Thyroid gland (tissue), 4 donors: ENCODE data around the gene CAPN1. TPM values are rescaled to one million over a fixed set of nuclear protein-coding genes. Genes with fewer than 3 reads are reported as not detected.

ENCODE experiments used
- DNase-seq, 2 donors: peaks; one replicate each; pipeline ENCODE4 v3.0.0-alpha.2; 2019
- H3K27ac ChIP-seq, 3 donors: fragments of 200-600 bp; sonication (generic); 1 replicate in 2 of 3; 2 replicates in 1 of 3; pipeline ENCODE4 v1.5.1; 2016 to 2019; ENCODE audit warnings: mild to moderate bottlenecking in 1 of 3, moderate library complexity in 1 of 3
- H3K27me3 ChIP-seq: fragments of 200-600 bp; sonication (generic); one replicate; pipeline ENCODE4 v1.5.1; 2019
- H3K36me3 ChIP-seq, 2 donors: fragments of 200-600 bp; sonication (generic); one replicate each; pipeline ENCODE4 v1.5.1; 2016 to 2019
- H3K4me1 ChIP-seq, 2 donors: fragments of 200-600 bp; sonication (generic); one replicate each; pipeline ENCODE4 v1.5.1; 2017 to 2019
- H3K4me3 ChIP-seq, 3 donors: fragments of 200-600 bp; sonication (generic); replicated peaks in 1 of 3; 1 replicate in 2 of 3; 2 replicates in 1 of 3; pipeline ENCODE4 v1.5.1; 2016; ENCODE audit warnings: mild to moderate bottlenecking in 1 of 3
- H3K9me3 ChIP-seq: fragments of 200-600 bp; sonication (generic); one replicate; pipeline ENCODE4 v1.5.1; 2017
- CTCF ChIP-seq, 6 experiments: fragments of 200-600 bp in 3 of 6; fragments of 450-650 bp in 3 of 6; sonication (generic) in 3 of 6; IDR thresholded peaks; one replicate each; pipeline ENCODE4 v1.5.1; 2016 to 2019; ENCODE audit warnings: antibody characterized with exemption in 6 of 6, mild to moderate bottlenecking in 2 of 6, inconsistent platforms in 1 of 6, moderate library complexity in 1 of 6
- POLR2A ChIP-seq, 2 donors: fragments of 450-650 bp; IDR thresholded peaks; one replicate each; pipeline ENCODE4 v1.6.1; 2017; ENCODE audit warnings: antibody characterized with exemption in 2 of 2, mild to moderate bottlenecking in 2 of 2, moderate library complexity in 1 of 2
- WGBS, 2 donors: methylation state at CpG; one replicate each; pipeline ENCODE4 v1.1.5; 2017; 5-methylcytosine and 5-hydroxymethylcytosine counted together
- intact Hi-C: fragments of 100-400 bp; cut with DNase I; formaldehyde crosslinking; loops from one replicate; pipeline ENCODE4 v1.15.1; 2023
- total RNA-seq, 4 donors: library from RNA; depleted of rRNA; stranded (reverse); fragments of >200 nt; gene quantifications; one replicate each; pipeline ENCODE4 v1.2.3, GENCODE V29; 2016

CAPN1 gene
- total RNA-seq, 4 donors from 2014 or later, result 265 to 519 (median 340) TPM

DNA sequence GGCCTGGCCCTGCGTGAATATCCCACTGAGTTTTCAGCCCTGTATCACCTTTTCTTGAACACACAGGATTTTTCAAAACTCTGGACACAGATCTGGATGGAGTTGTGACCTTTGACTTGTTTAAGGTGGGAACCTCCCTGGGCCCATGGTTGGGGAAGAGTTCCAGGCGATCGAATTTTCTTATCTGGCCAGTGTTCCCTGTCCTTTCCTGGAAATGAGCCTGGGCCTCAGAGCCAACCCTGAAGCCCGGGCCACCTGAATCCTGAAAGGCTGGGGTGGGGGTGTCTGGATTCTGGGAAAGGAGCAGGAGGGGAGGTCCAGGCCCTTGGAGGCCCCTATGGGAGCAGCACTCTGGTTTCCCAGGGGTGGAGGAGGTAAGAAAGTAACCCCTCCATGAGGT lies 29.0 kb downstream of the CAPN1 start:
- peaks cover 45 to 58% of the 10 kb centered on the region in 2 donors for H3K36me3 ChIP-seq
- intact Hi-C loops, result no loop called here
- no peak overlapping the region for H3K4me3 ChIP-seq
- H3K27ac ChIP-seq, result no peak overlapping the region
- TF ChIP-seq CTCF (IDR thresholded peaks at IDR 0.05) (no peak), POLR2A (IDR thresholded peaks at IDR 0.05) (no peak)
- no peaks in the 10 kb centered on the region for H3K27me3 ChIP-seq
- WGBS, 2 donors, result 87 to 94% methylated on average over 4 of the region's 4 CpGs
- no peaks in the 10 kb centered on the region for H3K9me3 ChIP-seq
- DNase-seq, result no peak
- H3K4me1 ChIP-seq, result no peaks in the 10 kb centered on the region

- intact Hi-C loops, result no loop called here
- Histone ChIP-seq H3K27me3 (no peaks in the 10 kb centered on the region), H3K27ac (no peak overlapping the region), H3K4me1 (no peaks in the 10 kb centered on the region), H3K4me3 (no peak overlapping the region), H3K36me3 (peaks cover 37 to 51% of the 10 kb centered on the region in 2 donors), H3K9me3 (no peaks in the 10 kb centered on the region)
- 81 to 87% methylated on average over 28 to 29 of the region's 29 CpGs for WGBS, 2 donors
- DNase-seq, result no peak
- TF ChIP-seq CTCF (IDR thresholded peaks at IDR 0.05), result no peak
- no peak for TF ChIP-seq POLR2A (IDR thresholded peaks at IDR 0.05)
These were observed 29.8 kb downstream of the CAPN1 start for GRCh38 chr11:65211293-65212105.

DNA sequence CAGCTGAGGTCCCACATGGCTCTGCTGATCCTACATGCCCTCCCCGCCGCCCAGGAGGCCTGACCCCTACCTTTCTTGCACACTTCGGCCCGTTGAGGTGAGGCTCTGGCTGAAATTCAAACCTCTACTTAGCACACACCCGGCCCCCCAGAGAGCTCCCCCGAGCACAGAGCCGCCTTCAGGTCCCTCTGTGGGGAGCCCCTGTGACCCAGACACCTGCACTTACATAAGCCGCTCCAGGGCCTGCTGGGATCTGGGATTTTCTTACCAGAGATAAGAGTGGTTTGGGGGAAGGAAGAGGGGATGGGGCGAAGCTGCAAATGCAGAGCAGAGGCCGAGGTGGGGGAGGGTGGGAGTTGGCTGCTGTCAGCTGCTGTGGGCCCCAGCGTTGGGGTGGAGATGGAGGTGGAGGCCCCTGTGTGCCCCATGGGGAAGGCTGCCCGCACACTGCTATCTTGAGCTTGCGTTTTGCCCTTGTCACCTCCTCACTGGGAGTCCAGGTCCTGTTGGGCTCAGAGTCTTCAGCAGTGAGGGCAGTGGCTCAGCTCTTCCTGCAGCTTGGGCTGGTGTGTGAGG lies 30.6 kb downstream of the CAPN1 start:
- intact Hi-C loops, result no loop called here
- H3K9me3 ChIP-seq, result no peaks in the 10 kb centered on the region
- no peak for DNase-seq
- H3K4me3 ChIP-seq, result no peak overlapping the region
- no peaks in the 10 kb centered on the region for H3K27me3 ChIP-seq
- H3K27ac ChIP-seq, result no peak overlapping the region
- no peaks in the 10 kb centered on the region for H3K4me1 ChIP-seq
- H3K36me3 ChIP-seq, result peaks cover 34 to 42% of the 10 kb centered on the region in 2 donors
- TF ChIP-seq POLR2A (IDR thresholded peaks at IDR 0.05) (no peak), CTCF (IDR thresholded peaks at IDR 0.05) (no peak)
- 69 to 88% methylated on average over 6 to 13 of the region's 13 CpGs for WGBS, 2 donors

DNA sequence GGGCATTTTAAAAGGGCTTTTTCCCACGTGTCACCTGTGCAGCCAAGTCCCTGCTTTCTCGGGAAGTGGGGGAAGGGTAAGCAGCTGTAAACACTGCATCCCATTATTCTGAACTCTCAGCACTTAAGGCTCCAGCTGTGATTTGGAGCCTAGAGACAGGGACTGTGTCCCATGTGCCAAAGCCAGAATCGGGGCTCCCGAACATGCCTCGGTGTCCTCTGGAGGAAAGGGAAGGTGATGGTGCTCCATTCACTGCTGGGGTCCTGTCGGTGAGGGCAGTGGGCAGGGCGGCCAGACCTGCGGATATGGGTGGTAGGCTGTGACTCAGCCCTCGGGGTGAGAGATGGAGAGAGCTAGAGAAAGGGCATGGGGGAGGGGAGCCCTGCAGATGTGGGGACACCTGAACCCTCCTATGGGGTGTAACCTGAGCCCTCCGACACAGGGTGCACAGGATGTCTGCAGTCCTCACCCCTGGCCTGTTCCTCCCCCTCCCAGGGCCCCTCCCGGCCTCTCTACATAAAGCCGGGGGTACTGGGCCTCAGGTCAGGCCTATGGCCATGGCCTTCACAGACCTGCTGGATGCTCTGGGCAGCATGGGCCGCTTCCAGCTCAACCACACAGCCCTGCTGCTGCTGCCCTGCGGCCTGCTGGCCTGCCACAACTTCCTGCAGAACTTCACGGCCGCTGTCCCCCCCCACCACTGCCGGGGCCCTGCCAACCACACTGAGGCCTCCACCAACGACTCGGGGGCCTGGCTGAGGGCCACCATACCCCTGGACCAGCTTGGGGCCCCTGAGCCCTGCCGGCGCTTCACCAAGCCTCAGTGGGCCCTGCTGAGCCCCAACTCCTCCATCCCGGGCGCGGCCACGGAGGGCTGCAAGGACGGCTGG lies 31.8 kb downstream of the CAPN1 start:
- no peaks in the 10 kb centered on the region for H3K9me3 ChIP-seq
- H3K36me3 ChIP-seq, result peaks cover 26 to 32% of the 10 kb centered on the region in 2 donors
- no peak overlapping the region for H3K4me3 ChIP-seq
- H3K27me3 ChIP-seq, result no peaks in the 10 kb centered on the region
- intact Hi-C loops, result no loop called here
- no peak for TF ChIP-seq POLR2A (IDR thresholded peaks at IDR 0.05)
- TF ChIP-seq CTCF (IDR thresholded peaks at IDR 0.05), result no peak
- 50 to 56% methylated on average over 14 to 15 of the region's 26 CpGs for WGBS, 2 donors
- no peak for DNase-seq
- H3K4me1 ChIP-seq, result no peaks in the 10 kb centered on the region
- no peak overlapping the region for H3K27ac ChIP-seq
